C4-2B (cell line): ENCODE measurements around the gene SLC44A5.

Source experiments
- CTCF ChIP-seq: fragments of 450-650 bp; conservative IDR thresholded peaks from 2 replicates; pipeline ENCODE4 v1.5.1; 2017; ENCODE audit warnings: mild to moderate bottlenecking
- ZFX ChIP-seq: fragments of 450-650 bp; IDR thresholded peaks from 2 replicates; pipeline ENCODE4 v1.6.1; 2017

DNA sequence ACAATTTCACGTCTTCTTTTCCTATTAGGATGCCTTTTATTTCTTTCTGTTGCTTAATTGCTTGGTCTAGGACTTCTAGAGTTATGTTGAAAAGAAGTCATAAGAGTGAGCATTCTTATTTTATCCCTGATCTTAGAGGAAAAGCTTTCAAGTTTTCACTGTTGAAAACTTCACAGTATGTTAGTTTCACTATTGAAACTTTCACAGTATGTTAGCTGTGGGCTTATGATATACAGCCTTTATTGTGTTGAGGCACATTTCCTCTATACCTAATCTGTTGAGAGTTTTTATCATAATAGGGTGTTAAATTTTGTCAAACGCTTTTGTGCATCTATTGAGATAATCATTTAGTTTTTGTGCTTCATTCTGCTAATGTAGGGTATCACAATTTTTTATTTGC is 249.7 kb downstream of the SLC44A5 start:
- TF ChIP-seq CTCF: no peak
- TF ChIP-seq ZFX: no peak
